ENCODE results near the gene PRDX6.
A peak's percentile ranks its signal among the peaks of the same experiment; 100 is the strongest.
"Not testable (repeated sequence)": the region's sequence is repeated elsewhere in the genome, so short reads cannot be mapped to it uniquely, and the experiment has no call there.

PRDX6 gene

DNA sequence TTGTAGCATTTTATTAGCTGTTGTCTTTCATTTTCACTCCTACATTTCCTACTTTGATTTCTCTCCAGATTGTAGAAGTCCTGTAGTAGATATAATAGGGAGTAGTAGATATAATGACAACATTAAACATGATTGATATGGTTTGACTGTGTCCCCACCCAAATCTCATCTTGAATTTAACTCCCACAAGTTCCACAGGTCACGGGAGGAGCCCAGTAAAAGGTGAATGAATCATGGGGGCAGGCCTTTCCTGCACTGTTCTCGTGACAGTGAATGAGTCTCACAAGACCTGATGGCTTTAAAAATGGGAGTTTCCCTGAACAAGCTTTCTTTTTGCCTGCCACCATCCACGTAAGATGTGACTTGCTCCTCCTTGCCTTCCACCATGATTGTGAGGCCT is 7.5 kb upstream of the PRDX6 start:
- no peak for DNase-seq

DNA sequence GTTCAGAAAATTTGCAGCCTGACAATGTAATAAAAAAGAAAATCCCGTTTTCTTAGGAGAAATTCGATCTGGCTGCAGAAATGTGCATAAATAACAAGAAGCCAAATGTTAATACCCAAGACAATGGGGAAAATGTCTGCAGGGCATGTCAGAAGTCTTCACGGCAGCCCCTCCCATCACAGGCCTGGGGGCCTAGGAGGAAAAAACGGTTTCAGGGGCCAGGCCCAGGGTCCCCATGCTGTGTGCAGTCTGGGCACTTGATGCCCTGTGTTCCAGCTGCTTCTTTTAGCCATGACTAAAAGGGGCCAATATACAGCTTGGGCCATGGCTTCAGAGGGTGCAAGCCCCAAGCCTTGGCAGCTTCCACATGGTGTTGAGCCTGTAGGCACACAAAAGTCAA is 6.5 kb upstream of the PRDX6 start:
- DNase-seq = no peak

DNA sequence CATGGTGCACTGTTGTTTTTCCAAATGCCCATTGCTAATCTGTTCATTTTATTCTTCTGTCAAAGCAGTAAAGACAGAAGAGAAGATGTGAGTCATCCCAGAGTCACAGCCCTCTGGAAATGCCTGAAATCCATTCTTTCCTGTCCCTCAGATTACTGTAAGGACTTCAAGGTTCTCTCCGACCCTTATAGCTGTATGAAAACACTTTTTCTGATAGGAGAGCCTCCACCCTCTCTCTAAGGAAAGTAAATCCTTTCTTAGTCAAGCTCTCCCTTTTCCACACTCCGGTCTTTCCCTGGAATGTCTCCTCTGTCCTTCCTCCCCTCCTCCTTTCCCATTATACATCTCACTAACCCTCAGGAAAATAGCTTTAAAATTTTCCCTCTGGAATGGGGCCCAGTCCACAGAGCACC is 3.5 kb upstream of the PRDX6 start:
- DNase-seq = peak; percentile 15 to 36 (median 31)

DNA sequence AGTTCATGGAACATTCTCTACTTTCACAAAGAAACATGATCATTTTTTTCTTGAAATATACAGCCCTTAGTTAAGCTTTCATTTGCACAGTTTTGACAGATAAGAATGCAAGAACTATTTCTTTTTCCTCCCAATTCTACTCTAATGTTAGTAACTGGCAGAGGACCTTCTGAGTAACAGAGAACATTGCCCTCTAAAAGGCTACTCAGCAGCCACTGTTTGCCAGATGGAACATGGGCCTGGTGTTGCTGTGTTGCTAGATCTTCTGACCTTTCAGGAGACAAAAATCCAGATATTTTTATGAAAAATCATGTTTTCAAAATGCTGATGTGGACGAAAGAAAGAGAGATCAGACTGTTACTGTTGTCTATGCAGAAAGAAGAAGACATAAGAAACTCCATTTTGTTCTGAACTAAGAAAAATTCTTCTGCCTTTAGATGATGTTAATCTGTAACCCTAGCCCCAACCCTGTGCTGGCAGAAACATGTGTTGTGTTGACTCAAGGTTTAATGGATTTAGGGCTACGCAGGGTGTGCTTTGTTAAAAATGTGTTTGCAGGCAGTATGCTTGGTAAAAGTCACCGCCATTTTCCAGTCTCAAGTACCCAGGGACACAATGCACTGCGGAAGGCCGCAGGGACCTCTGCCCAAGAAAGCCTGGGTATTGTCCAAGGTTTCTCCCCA is 2.9 kb upstream of the PRDX6 start:
- DNase-seq = no peak

DNA sequence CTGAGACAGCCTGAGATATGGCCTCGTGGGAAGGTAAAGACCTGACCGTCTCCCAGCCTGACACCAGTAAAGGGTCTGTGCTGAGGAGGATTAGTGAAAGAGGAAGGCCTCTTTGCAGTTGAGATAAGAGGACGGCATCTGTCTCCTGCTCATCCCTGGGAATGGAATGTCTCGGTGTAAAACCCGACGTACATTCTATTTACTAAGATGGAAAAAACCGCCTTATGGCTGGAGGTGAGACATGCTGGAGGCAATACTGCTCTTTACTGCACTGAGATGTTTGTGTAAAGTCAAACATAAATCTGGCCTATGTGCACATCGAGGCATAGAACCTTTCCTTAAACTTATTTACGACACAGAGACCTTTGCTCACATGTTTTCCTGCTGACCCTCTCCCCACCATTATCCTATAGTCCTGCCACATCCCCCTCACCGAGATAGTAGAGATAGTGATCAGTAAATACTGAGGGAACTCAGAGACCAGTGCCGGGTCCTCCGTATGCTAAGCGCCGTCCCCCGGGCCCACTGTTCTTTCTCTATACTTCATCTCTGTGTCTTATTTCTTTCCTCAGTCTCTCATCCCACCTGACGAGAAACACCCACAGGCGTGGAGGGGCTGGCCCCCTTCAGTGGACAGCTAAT is 2.2 kb upstream of the PRDX6 start:
- DNase-seq = not testable (repeated sequence)

DNA sequence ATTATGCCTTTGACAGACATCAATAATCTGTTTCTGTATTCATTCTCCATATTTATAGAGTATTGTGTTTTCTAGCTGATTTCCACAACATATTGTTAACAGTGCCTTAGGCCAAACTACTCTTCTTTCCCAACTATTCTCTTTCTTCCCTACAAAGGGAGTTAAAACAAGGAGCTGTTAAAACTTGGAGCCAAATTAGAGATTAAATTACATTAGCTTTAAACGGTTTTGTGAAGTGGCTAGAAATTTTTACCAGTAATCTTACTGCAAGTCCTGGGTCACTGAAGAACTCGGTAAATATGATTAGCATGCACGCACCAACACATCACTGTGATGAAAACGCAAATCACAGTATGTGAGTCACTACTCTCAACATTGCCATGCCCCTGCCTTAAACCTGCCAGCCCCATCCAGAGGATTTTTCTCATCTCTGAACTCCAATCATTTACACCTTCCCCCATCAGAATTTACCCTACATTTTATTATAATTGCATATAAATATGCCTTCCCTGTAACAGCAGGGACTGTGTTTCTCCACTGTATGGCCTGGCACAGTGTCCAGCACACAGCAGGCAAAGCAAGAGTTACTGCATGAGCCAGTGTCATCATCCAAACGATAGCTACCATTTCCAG is 1.5 kb upstream of the PRDX6 start:
- DNase-seq = peak; percentile 20 to 51 (median 37)

DNA sequence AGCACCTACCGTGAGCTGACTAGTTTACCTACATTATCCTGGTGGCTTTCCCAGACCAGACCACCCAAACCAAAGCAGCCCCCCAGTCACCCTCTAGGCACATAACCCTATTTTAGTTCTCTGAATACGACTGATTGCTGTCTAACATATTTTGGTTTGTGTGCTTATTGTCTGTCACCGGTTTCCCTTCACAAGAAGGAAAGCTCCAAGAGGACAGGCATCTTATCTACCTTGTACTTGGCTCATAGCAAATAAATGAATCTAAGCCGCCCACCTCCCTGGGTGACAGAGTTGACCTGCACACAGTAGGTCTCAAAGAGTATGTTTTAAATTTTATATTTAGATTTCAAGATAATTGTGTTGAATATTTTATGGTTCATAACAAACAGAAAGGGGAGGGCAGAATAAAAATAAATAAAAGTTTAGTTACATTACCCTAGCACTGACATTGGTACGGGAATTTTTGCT is 904 bp upstream of the PRDX6 start:
- no peak for DNase-seq

DNA sequence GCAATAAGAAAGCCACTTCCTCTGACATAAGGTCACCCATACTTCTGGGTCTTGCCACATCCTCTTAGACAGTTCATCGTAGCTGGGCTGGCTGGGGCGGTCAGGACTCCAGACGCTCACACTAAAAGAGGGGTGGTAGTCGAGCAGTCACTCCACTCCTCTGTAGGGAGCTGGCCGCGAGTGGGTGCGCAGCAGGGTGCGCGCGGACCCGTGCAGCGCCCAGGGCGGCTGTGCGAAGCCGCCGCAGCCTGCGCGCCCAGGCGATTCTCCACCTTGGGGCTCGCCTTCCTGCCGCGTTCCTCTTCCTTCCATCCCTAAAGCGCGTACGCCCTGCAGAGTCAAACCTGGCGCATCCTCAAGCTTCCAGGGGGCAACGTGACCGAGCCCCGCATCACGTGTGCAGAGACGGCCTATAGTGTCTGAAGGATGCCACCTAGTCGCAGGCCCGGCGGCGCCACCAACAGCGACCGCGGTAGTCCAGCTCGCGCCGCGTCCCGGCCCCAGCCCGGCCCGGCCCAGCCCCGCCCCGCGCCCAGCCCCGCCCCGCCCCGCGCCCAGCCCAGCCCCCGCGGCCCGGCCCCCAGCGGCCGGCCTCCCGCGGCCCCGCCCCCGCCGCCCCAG is 360 bp upstream of the PRDX6 start:
- peak; percentile 90 to 96 (median 93) for DNase-seq

DNA sequence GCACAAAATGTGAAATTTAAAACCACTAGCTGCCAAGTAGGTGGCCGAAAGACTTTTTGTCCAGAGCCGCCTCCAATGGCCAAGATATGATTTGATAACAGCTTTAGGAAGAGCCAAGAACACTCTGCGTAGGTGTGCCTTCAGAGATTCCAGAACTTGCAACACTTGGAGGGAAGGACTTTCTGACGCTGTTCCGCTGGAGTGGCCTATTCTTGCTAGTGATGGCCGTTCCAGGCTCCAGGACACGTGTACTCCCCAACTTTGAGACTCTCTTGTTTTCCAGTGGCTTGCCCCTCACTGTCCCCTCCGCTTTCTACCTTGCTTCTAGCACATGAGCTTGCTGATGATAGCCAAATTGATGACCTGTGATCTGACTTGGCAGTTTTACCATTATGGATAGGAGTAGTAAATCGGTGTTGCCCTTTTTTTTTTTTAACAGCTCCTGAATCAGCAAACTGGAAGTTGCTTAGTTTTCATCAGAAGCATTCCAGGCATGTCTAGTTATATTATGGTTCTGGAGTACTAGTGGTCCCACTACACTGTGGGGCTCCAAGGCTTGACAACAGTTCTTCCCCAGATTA is 1.0 kb downstream of the PRDX6 start:
- peak; percentile 86 to 89 (median 86) for DNase-seq

DNA sequence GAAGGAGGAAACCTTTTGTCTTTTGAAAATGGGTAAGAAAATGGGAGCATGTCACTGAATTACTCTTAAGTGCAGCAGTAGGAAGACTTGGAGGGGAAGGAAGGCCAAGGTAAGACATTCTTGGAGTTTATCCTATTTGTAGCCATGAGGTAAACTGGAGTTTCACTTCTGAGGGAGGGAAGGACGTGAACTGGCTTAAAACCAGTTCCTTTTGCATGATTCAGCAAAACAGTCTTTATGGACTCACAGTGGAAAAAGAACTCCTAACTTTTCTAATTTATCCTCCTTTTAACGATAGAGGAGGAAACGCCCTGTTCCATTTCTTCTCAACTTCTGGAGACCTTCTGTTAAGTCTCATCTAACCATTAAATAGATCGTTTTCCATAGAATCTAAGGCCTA is 2.5 kb downstream of the PRDX6 start:
- DNase-seq = peak in 1 of 3 donors; percentile 6

DNA sequence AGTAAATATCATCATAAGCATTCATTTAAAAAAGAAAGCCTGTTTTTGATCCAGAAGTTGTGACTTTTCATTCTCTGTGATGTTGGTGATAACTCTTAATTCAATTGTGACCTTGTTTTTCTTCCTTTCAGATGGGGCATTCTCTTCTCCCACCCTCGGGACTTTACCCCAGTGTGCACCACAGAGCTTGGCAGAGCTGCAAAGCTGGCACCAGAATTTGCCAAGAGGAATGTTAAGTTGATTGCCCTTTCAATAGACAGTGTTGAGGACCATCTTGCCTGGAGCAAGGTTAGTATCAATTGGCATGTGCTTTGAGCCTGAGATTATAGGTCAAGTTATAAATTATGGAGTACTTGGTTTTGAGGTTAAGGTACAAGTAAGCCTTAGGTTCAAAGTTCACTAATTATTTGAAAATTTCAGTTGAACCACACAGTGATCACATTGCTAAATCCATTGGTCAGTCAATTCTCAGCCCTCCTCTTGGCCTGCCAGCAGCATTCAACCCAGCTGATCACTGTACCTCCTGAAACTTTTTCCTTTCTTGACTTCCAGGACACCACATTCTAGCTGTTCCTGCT is 4.1 kb downstream of the PRDX6 start:
- DNase-seq = no peak

DNA sequence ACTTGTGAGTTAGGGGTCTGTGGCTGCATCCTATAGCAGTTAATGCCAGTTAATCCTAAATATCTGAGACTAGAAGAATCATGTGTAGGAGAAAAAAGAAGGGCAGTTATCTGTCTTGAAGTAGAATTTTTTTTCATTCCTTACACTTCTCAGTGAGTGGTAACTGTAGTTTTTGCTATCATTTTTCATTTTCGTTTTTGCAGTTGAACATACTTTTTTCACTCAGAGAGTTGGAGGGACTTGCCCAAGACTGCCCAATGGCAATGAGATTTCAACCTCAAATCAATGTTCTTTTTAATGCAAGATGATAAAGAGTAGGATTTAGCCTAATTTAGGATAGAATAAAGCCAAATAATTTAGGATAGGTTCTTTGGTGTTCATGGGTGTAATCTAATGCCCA is 5.5 kb downstream of the PRDX6 start:
- DNase-seq = no peak

DNA sequence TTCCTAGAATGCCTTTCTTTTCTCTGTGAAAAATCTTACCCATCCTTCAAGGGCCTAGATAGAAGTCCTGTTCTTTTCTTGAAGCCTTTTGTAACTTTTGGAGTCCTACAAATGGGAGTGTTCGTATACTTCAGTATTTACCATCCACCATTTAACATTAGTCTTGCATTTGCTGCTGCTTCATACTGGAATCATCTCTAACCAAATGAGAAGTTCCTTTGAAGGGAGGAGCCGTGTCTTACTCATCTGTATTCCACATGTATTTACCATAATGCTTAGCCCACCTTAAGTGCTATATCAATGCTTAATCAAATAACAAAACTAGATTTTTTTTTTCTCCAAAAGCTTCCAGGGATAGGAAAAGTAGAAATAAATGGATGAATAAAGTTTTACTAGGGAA is 7.1 kb downstream of the PRDX6 start:
- DNase-seq = no peak

DNA sequence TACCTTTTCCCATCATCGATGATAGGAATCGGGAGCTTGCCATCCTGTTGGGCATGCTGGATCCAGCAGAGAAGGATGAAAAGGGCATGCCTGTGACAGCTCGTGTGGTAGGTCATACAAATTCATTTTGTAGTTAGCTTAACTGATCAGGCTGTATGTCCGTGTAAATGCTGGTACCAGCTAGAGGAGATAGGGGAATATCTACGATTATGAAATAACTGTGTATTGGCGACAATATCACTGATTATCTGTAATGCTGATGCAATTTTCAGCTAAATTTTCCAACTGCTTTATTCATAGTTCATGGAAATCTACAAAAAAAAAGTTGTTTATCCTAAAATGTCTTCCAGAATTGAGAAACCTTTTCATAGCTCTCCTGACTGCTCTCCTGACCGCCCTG is 8.3 kb downstream of the PRDX6 start:
- DNase-seq = no peak

DNA sequence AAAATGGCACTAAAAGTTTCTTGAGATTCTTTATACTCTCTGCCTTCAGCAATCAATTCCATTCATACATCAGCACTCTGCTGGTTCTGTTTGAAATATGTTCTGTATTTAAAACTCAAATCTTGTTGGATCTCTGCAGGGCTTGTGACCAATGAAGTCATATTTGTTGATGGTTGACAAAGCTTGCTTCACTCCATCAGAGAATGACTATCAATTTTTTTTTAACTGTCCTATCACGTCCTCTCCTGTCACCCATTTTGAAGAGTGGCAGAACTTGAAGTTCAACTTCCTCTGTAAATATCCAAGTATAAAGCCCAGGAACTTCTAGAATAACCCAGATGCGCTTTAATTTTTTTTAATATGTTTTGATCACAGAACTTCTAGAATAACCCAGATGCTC is 10.9 kb downstream of the PRDX6 start:
- DNase-seq = no peak

DNA sequence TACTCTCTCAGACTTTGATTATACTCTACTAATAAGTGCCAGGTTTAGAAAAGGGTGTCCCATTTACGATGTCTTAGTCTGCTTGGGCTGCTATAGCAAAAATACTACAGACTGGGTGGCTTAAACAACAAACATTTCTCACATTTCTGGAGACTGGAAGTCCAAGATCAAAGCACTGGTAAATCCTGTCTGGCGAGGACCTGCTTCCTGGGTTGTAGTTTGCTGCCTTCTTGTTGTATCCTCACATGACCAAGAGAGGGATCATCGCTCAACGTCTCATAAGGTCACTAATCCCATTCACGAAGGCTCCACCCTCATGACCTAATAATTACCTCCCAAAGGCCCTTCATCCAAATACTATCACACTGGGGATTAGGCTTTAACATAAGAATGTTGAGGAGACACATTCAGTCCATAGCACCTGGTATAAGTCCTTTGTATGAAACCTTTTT is 12.0 kb downstream of the PRDX6 start:
- no peak for DNase-seq

DNA sequence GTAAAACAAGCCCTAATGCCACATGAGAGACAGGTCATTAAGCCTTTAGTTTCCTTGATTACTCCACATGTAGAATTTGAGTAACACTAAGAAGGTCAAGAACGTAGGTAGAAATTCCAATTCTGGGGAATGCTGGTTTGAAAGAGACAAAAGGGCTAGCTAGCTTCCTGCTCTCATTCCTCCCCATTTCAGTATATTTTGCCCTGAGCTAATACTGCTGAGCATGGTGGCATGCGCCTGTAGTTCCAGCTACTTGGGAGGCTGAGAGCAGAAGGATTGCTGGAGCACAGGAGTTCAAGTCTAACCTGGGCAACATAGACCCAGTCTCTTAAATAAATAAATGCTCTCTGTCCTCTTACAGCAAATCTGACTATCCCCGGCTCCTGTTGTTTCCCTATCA is 12.8 kb downstream of the PRDX6 start:
- DNase-seq = no peak

DNA sequence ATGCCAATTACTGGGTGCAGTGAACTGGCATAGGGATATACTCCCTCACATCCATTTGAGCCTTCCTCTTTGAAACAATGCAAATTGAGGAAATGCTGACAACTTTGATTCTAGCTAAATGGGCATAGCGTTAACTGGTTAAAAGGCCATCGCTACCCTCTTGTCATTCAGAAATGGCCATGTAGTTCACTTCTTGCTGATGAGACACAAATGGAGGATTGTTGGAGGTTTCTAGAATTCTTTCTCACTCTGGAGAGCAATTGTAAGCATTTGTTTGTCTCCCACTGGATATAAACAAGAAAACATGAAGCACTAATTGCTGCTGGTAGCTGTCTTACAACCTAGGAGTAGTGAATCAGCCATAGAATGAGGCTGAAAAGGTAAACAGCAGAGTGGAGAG is 14.4 kb downstream of the PRDX6 start:
- no peak for DNase-seq

DNA sequence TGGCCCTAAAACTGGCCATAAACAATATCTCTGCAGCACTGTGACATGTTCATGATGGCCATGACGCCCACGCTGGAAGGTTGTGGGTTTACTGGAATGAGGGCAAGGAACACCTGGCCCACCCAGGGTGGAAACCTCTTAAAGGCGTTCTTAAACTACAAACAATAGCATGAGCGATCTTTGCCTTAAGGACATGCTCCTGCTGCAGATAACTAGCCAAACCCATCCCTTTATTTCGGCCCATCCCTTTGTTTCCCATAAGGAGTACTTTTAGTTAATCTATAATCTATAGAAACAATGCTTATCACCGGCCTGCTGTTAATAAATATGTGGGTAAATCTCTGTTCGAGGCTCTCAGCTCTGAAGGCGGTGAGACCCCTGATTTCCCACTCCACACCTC is 16.0 kb downstream of the PRDX6 start:
- not testable (repeated sequence) for DNase-seq

DNA sequence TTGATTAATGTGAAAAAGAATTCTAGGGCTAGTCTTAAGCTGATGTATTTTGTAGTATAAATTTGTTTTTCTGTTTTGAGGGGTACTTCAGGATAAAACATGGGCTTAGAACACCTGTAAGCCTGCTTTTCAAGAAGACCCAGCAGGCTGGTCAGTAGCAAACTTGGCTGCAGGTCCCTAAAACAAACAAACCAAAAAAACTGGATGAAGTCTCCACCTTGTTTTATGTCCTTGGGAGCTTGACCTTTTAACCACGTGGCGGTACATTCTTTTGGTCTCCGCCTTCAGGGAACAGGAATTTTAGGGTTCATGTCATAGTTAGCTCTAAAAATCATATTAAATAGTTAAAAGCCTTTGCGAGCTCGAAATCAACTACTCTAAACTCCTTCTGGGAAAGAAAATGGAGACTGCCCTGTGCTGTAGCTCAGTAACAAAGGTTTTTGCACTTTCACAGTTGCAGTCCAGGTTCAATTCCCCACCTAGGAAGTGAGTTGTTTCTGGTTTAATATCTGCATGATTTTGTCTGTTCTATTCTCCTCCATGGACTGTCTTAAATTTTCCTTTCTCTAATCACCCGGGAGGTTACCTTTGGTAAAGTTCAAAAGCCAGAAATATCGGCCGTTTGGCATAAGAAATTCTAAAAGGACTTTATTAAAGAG is 18.6 kb downstream of the PRDX6 start:
- DNase-seq = no peak

DNA sequence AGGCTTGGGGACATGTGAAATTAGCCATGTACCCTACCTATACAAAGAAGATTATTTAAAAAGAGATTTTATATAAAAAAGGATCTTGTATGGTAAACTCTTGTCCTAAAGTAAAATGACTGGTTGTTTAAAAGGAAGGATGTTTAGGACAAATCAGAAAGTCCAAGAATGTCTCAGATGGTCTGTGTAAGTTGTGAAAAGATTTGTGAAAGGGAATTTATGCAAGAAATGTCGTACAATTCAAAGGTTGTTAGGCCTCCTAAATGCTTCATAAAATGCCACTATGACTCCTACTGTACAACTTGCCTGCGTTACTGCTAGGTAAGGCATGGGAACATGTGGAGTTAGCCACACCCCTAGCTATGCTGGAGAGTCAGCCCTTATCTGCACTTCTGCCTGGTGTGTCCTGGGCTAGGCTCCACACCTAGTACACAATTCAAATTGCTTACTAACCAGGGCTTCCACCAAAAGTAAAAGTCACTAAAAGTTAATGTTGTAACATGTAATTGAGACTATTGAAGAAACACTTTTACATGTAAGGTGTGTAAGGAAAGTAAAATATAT is 19.7 kb downstream of the PRDX6 start:
- no peak for DNase-seq

DNA sequence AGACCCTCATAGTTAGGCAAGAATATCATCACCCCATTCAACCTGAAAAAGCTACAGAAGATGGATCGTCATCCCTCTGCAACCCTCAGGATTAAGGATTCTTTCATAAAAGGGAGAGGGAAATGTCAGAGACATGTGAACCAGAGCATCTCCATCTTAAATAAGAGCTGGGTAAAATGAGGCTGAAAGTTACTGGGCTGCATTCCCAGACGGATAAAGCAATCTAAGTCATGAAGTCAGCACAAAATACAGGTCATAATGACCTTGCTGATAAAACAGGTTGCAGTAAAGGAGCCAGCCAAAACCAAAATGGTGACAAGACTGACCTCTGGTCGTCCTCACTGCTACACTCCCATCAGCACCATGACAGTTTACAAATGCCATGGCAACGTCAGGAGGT is 22.6 kb downstream of the PRDX6 start:
- no peak for DNase-seq

Data from suppressor macrophage treated with lipopolysaccharide for 1 hour (primary cell).